Midbrain (tissue), 1 donor: ENCODE results near the gene ZDHHC7.
A peak's percentile ranks its signal among the peaks of the same experiment; 100 is the strongest.

Experiments
- DNase-seq: peaks from one replicate; lab custom pipeline; 2025; lab: John Stamatoyannopoulos, UW

The ZDHHC7 gene

GRCh38 chr16:84964386-84965128 is 46.8 kb downstream of the ZDHHC7 start:
- DNase-seq = no peak

DNA sequence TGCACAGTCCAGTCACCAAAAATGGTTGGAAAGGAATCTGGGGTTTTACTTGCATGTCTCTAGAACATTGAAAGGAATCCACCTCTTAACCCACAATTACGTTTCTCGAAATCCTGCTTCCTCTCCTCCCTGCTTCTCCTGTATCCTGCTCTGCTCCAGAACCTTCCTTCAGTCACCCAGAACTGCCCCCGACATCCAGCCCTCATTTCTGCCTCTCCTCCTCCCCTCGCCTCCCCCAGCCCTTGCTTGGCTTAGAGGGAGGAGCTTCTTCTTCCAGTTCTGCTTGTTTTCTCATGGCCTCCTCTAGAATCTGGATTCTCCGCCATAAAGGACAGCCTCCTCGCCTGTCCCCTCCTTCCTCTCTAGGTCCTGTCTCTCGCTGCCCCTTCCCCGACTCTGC is 48.3 kb downstream of the ZDHHC7 start:
- DNase-seq = no peak

DNA sequence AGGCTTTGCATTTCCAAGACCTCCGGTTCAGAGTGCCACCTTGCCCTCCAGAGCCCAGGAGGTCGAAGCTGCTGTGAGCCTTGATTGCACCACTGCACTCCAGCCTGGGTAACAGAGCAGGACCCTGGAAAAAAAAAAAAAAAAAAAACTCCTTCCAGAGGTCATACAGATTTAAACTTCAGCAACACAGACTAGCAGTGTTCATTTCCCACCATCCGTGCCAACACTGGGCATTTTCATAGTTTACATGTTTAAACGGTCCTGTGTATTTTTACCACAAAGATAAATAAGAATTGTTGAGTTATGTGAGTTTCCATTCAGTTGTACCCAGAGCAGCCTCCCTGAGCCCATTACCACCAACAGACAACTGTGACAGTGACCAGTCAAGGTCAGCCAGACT is 50.4 kb downstream of the ZDHHC7 start:
- DNase-seq = no peak

GRCh38 chr16:84959784-84960417 is 51.4 kb downstream of the ZDHHC7 start:
- no peak for DNase-seq

GRCh38 chr16:84959045-84959576 is 52.2 kb downstream of the ZDHHC7 start:
- no peak for DNase-seq

DNA sequence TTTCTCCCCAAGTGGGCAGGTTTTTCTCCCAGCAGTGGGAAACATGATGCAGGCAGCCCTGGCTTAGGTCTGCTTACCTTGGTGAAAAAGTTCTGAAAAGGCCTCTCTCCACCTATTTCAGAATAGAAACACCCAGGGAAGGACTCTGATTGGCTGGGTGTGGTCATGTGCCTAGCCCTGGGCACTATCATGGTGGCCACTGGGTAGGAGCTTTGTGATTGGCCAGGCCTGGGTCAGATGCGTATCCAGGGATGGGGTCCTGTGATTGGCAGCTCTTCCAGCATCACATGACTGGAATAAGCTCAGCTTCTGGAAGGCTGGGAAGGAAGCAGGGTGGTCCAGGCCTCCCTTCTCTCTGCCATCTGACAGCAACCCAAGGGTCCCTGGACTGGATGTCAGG is 53.5 kb downstream of the ZDHHC7 start:
- no peak for DNase-seq

- DNase-seq = no peak
These were observed 54.1 kb downstream of the ZDHHC7 start for GRCh38 chr16:84957192-84957591.

DNA sequence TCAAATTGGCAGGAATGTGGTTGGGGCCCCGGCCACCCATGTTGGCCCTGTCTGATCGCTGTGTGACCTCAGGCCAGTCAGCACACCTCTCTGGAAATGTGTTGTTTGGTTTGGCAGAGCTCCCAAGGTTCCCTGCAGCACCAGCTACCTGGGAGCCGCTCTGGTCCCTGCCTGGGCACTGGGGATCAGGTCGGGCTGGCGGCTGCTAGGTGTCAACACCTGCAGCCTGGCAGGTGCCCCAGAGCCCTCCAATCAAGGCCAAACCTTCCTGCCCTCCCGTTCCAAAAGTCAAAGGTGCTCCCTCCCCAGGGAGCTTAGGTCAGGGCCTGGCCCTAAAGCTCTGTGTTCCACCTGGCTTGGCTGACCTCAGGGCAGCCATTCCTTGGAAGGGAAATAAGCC is 55.9 kb downstream of the ZDHHC7 start:
- DNase-seq = no peak

GRCh38 chr16:84953190-84953746 is 58.1 kb downstream of the ZDHHC7 start:
- DNase-seq = no peak

DNA sequence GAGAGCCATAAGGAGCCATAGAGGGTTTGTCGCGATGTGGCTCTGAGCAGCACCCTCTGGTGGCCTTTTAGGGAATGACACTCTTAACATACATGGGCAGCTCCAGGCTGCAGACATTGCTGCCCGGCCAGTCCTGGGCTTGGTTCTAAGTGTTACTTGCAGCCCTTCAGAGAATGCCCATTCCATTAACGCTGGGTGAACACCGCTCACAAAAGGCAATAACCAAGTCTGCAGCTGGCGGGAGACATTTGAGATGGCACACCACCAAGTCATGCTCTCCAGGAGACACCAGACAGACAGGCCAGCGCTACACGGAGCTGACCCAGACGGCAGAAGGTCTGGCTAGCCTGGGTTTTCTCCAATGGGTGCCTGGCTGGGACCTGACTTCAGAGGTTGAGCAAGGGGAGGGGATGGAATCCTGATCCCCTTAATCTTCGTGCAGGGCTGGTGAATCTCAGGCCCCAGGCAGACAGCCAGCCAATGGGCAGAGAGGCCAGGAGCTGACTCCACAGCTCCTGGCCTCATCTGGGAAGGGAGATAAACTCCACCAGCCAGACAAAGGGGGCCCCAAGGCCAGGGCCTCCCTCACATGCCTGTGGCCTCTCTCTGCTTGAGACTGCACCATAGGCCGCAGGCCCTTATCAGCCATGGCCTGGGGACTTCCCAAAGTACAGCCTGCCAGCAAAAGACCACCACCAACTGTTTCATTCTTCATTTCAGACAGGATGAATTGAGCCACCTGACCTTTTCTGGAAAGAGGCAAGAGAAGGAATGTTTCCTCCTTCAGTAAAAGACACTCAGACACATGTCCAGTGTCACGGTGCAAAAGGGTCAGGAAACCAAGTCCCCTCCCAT is 58.8 kb downstream of the ZDHHC7 start:
- peak; percentile 87 for DNase-seq

GRCh38 chr16:84950906-84951305 is 60.4 kb downstream of the ZDHHC7 start:
- DNase-seq = no peak

GRCh38 chr16:84949772-84950436 is 61.4 kb downstream of the ZDHHC7 start:
- DNase-seq = no peak

- DNase-seq = no peak
These were observed 62.3 kb downstream of the ZDHHC7 start for GRCh38 chr16:84948851-84949610.

DNA sequence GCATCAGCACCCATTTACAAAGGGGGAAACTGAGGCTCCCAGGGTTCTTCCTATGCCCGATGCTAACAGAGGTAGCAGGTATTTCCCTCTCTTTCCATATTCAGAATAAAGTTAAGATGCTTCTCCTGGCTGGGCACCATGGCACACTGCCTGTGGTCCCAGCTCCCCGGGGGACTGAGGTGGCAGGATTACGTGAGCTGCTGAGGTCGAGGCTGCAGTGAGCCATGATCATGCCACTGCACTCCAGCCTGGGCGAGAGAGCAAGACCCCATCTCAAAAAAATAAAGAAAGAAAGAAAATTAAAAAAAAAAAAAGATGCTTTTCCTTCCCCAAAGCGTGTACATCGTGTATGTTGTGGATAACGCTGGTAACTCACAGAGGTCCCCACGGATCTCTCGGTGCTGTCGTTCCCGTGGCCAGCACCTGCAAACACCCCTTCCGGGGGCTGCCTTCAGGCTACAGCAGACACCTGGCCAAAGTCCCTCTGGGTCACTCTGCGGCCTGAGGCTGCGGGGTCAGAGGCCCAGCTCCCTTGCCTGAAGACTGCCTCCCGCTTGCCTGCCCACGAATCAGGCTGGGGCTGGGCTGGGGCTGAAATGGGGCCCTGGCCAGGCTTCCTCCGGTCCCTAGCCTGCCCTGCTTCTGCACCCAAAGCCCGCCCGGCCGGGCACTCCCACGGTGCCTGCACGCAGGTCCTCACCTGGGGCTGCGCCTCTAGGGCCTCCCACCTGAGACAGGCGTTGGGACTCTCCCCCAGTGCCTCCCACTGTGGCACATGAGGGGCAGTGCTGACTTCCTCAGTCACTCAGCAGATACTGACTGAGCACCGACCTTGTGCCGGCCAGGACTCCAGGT is 63.1 kb downstream of the ZDHHC7 start:
- no peak for DNase-seq

- peak; percentile 11 for DNase-seq
These were observed 64.3 kb downstream of the ZDHHC7 start for GRCh38 chr16:84947022-84947421.

GRCh38 chr16:84943620-84944019 is 67.7 kb downstream of the ZDHHC7 start:
- DNase-seq = no peak

DNA sequence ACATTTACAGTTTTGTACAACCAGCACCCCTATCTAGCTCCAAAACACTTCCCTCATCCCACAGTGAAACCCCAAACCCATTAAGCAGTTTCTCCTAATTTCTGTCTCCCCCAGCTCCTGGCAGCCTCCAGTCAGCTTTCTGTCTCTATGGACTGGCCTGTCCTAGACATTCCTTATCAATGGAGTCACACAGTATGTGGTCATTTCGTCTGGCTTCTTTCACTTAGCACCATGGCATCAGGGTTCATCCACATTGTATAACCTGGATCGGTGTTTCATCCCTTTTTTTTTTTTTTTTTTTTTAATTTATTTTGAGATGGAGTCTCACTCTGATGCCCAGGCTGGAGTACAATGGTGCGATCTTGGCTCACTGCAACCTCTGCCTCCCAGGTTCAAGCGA is 68.5 kb downstream of the ZDHHC7 start:
- DNase-seq = no peak

GRCh38 chr16:84941921-84942320 is 69.4 kb downstream of the ZDHHC7 start:
- no peak for DNase-seq

DNA sequence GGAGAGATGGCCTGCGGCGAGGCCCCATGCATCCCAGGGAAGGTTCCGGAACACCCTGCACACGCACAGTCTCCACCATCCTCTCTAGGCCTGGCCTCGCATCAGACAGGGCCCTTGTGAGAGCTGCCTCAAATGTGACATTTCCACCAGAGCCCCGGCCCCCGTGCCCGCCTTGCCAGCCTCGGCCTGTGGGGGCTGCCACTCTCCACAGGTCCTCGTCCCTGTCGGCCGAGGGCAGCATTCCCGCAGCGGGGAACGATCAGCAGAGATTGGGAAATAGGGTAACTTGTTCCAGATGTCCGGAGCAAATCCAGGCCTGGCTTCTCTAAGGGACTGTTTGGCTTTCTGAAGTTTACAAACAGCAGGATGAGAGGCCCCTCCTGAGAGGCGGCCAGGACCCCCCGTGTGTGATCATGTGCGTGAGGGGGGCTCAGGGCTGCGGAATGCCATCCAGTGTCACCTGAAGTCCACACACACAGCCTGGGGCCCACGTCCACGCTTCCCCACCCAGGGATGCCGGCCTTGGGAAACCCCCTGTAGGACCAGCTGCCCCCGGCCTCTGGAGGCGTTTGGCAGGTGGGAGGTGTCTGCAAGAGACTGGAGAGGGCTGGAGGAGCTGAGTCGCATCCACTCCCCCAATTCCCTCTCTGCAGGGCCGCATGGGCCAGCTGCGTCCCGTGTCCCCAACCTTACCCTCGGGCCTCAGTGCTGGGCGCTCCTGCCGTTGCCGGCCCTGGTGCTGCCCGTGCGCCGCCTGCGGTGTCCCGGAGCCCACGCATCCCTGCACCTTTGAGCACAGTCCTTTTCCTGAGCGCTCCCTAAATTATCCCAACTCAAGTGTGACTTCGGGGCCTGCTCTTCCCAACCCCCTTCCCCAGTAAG is 70.4 kb downstream of the ZDHHC7 start:
- DNase-seq = no peak
